ENCODE results near the gene LTN1.

DNA sequence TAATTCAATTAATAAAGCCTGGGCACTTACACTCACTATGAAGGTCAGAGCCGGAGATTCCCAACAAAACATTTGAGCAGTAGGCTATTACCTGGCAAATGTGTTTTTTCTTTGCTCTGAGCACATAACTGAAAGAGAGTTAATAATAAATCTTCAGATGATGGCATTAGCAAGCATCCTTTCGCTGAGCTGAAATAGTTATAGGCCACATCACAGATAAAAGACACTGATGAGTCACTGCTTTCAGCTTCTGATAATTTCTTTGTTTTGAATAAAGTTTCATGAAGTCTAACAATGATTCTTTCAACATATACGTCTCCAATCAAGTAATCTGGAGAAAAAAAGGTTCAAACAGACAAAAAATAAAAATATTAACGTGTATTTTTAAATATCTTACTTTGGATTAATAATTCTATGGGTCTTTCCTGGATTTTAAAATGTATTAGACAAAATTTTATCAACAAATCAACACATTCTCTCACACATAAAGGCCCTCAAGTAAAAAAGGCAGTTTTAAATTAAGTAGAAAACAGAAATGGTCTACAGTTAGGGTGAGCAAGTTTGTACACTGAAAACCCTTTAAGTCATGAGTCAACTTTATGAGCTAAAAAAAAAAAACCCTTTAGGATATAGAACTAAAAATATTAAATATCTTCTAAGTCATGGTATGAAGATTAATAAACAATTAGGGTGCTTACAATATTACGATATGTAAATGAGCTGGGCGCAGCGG, 33.1 kb downstream of the LTN1 start:
- TF ChIP-seq, protein P1, sequence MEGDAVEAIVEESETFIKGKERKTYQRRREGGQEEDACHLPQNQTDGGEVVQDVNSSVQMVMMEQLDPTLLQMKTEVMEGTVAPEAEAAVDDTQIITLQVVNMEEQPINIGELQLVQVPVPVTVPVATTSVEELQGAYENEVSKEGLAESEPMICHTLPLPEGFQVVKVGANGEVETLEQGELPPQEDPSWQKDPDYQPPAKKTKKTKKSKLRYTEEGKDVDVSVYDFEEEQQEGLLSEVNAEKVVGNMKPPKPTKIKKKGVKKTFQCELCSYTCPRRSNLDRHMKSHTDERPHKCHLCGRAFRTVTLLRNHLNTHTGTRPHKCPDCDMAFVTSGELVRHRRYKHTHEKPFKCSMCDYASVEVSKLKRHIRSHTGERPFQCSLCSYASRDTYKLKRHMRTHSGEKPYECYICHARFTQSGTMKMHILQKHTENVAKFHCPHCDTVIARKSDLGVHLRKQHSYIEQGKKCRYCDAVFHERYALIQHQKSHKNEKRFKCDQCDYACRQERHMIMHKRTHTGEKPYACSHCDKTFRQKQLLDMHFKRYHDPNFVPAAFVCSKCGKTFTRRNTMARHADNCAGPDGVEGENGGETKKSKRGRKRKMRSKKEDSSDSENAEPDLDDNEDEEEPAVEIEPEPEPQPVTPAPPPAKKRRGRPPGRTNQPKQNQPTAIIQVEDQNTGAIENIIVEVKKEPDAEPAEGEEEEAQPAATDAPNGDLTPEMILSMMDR (IDR thresholded peaks at IDR 0.05) = no peak
- no peak for TF ChIP-seq POLR2A (IDR thresholded peaks at IDR 0.05)
- no peak for TF ChIP-seq POLR2AphosphoS5 (IDR thresholded peaks at IDR 0.05)
